ENCODE results near the gene ASPM.
A peak's percentile ranks its signal among the peaks of the same experiment; 100 is the strongest.

Gene ASPM

DNA sequence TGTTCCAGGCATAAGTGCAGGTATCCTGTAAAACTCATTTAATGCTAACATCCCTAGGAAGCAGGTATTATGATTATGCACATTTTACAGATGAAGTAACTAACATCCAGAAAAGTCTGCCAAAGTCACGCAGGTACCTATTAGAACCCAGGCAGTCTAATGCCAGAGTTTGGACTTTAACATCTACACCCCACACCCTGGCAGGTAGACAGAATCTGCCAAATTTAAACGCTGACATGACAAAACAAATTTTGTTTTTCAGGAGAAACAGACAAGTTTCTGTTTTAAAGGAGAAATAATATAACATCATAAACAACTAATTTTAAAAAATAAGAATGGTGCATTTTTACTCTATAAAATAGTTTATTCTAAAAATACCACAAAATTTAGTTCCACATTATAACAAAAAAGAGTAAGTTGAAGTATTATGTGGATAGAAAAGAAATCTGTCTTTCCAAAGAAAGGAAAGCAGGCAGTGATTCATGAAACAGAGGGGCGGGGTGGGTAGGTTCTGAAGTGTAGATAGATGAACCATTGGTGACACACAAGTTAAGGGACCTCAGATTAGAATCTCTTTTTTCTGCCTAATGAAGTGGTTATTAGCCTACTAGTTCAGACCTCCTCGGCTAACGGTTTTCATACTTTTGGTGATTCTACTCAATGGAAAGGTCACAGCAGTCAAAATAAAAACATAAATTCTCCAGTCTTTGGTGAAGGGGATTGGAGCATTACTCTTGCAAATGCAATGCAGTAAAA lies 1.7 kb downstream of the ASPM start:
- DNase-seq, result peak; percentile 44

DNA sequence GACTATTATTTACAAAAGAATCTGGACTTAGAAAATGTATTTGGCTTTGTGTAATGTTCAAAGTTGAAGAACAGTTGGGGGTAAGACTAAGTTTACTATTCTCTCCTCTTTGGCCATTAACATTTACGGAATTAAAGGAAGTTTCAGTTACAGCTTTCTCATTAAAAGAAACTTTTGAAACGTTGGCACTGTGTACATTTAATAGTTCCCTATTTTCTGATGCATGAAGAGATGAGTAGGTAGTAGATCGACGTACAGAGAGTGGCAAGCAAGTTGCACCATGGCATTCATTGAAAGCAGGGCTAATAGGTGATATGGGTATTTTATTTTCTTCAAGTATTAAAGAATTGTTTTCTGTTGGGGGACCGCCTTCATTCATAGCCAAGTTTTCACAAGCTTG lies 3.2 kb downstream of the ASPM start:
- DNase-seq, result peak; percentile 22

DNA sequence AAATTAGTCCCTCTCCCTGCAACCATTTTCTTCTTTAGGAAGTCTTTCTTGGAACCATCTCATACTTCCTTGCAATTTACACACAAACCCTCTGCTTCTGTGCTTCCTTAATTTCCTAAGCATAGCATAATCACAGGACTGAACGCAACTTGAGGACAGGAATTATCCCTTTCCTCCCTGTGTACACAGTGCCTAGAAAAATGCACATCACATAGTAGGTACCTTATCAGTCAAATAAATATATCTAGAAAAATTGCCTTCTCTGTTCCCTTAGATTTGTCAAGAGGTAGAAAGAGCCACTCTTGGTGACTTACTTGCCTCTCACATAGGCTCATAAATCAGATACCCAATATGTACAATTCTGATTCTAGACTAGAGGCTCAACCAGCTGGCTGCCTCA lies 4.9 kb downstream of the ASPM start:
- DNase-seq, result no peak

DNA sequence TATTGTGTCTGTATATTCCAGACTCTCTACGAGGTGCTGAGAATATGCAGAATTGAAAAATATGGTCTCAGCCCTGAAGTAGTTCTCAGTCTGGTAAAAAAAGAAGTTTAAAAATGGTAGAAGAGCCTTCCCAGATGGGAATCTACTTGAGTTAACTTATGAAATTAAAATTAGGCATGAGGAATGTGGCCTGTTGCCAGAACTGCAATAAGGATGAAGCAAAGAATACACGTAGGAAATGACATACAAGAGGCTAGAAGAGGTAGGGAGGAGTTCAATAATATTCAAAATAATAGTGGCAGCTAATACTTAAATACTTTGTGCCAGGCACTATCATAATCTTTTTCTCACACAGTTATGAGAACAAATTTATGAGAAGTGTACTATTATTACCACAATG lies 6.3 kb downstream of the ASPM start:
- DNase-seq, result no peak

DNA sequence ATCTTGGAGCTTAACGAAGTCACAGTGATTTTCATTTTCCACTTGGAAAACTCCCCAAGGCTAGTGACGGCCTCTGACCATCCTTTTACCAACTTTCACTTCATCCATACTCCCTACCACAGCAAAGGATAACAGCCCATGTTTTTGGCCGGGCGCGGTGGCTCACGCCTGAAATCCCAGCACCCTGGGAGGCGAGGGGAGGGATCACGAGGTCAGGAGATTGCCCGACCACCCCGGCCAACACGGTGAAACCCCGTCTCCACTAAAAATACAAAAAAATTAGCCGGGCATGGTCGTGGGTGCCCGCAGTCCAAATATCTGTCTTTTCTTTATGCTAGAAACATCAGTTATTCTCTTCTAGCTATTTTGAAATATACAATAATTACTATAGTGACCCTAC lies 7.3 kb downstream of the ASPM start:
- no peak for DNase-seq

DNA sequence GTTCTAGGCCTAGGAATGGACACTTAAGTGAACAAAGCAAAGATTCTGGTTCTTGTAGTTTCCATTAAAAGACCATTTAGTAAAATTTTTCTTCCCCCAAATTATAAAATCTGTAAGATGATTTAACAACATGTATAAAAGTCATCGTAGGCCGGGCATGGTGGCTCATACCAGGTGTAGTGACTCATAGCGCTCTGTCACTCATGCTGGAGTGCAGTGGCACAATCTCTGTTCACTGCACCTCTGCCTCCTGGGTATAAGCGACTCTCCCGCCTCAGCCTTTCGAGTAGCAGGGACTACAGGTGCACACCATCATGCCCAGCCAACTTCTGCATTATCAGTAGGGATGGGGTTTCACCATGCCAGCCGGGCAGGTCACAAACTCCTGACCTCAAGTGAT lies 9.1 kb downstream of the ASPM start:
- no peak for DNase-seq

DNA sequence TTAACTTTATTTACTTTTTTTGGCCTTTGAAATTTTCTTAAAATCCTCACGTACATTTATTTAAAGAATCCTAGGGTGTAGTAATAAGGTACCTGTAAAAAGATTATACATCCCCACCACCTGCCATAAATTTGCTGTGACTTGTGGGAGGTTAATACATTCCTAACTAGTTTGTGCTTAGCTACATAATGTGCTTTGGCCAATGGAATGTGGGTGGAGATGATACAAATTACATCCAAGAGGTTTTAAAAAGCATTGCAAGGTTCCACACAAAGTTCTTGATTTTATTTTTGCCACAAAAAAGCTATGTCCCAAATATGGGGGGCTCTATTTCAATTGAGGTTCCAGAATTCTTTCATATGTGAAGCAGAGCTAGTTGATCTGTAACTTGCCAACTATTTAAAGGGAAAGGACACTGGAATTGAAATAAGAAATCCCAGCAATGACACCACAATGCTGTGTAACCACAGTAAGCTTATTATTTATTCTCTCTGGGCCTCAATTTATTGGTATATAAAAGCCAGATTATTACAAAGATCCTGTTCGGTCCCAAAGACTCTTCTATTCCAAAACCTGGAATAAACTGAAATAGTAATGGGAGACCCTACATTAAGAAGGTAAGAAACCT lies 15.7 kb downstream of the ASPM start:
- no peak for DNase-seq

DNA sequence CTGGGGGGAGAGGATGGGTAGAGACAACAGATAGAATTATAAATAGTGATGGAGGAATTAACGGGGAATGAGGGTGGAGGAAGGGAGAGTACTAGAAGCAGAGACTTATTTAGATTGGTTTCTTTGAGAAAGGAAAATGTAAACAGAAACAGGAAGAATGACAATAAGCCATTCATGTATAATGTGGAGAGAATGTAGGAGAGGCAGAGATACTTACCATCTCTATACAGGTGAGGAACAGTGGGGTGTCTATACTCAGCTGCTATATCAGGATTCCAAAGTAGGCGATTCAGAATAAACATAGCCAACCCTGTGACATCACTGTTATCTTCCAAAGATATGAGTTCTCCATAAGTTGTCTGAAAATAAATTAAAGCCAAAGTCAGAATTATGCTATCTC lies 16.8 kb downstream of the ASPM start:
- DNase-seq, result no peak

DNA sequence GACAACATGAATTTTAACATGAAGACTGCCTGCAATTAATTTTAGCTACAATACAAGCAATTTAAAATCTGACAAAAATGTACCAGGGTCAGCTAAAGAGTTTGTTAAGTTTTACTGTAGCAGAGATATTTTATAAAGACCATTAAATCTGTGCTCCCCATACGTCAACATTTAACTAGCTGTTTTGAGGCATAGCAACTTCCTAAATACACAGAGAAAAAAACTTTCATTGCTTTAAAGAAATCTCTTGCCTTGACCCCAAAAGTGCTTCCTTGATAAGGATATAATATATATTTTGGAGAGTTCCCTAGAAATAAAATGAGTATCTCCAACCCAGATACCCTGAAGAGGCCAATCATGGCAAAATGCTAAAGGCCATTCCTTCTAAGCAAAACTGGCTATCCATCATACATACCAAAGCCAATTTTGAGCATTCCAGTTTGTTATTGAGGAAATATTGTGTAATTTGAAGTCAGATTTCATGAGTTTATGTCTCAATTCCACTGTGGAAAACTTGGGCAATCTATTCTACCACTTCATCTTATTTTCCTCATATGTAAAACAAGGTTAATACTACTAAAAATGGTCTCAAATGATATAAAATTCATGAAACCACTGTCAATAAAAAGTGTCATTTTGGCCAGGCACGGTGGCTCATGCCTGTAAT lies 19.1 kb downstream of the ASPM start:
- no peak for DNase-seq

DNA sequence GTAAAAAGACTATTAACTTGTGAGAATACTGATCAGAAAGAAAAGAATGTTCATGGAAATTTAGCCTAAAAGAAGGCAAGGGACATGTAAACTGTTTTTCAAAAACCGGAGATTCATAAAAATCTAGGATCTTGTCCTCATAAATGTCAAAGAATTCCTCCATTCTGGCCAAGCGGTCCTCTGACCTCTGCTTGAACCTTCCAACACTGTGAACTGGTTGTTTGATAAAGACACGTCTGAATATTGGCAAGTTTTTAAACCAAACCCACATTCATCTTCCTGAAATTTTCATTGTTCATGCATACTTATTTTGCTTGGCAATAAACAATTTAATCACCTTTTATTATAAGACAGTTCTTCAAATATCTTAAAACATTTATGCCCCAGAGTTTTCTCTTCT lies 19.8 kb downstream of the ASPM start:
- no peak for DNase-seq

DNA sequence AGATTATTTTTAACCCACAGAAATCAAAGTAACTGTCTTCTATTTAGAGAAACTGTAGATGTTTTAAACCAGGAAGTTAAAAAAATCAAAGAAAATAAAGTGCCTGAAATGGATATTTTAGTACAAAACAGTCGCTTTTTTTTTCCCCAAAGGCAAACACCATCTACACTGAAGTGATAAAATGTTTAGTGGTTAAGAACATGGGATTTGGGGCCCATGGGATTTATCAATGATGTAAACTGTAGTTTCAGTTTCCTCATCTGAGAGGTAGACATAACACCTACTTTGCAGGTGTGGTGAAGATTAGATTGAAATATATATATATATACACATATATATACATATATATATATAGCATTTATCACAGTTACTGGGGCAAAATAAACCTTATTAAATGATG lies 22.1 kb downstream of the ASPM start:
- DNase-seq, result no peak

DNA sequence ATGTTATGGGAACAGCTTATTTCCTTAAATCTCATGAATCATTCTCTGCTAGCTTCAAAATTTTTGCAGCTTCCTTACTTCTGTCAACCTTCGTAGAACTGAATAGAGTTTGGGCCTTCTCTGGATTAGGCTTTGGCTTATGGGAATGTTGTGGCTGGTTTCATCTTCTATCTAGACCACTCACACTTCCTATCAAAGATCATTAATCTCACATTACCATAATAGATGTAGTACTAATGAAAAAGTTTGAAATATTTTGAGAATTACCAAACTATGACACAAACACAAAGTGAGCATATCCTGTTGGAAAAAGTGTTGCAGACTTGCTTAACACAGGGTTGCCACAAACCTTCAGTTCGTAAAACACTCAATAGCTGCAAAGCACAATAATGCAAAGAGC lies 30.3 kb downstream of the ASPM start:
- no peak for DNase-seq

DNA sequence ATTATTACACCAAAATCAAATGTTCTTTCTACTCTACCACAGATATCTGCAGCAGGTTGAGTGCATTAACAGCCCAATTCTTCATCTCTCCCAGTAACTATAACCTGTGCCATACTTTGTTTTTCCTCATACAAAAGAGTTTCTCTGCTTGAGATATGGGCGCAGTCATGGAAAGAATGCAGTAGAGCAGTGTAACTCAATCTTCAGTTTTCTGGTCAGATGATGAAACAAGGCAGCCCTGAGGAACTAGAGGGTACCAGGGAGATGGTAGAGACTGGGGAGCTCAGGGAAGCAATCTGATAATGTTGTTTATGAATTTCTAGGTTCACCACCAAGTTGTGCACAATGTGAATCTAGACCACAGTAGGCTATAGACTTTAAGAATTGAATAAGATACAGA lies 39.6 kb downstream of the ASPM start:
- peak; percentile 9 for DNase-seq

DNA sequence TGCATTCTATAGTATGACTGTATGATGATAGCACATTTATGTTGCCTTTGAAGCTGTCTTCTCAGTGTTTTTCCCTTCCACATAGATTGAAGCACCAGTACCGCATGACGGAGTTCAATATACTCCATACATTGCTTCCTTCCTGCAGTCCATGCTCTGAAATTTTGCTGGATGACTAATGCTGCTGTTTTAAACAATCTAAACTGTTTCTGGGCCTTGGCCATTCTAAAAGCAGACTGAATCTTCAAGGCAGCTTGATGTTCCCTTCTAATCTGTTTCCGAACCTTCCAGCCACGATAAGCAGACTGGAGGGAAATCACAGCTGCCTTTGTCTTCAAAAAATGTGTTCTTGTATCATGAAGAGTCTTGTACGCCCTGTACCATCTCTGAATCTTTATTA lies 43.2 kb downstream of the ASPM start:
- no peak for DNase-seq

DNA sequence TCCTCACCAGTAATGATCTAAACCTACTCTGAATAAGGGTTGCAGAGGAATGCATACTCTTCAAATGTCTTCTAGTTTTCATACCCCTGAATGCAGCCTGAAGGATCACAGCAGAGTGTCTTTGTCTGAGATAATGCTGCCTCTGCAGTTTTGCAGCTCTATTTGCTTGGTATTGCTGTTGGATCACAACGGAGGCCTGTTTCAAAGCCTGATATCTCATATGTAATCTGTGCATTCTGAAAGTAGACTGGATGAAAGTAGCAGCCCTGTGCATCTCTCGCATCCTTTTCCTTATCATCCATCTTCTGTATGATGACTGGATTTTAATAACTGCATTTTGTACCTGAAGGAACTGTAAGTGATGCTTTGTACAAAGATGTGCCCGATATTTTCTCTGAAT lies 44.5 kb downstream of the ASPM start:
- no peak for DNase-seq

DNA sequence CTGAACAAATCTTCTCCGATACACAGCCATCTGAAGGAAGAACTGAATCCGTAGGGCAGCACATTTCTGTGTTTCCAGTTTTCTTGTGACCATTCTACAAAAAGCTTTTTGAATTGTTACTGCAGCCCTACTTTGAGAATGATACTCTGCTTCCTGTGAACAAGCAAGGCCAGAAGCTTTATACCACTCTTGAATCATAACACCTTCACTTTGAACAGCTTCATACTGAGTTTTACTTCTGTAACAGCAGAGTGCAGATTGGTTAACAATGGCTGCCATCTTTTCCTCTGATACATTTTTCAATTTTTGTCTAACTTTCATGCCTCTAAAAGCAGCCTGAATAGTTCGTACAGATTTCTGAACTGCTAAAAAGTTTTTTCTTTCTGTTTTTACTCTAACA lies 45.8 kb downstream of the ASPM start:
- no peak for DNase-seq

DNA sequence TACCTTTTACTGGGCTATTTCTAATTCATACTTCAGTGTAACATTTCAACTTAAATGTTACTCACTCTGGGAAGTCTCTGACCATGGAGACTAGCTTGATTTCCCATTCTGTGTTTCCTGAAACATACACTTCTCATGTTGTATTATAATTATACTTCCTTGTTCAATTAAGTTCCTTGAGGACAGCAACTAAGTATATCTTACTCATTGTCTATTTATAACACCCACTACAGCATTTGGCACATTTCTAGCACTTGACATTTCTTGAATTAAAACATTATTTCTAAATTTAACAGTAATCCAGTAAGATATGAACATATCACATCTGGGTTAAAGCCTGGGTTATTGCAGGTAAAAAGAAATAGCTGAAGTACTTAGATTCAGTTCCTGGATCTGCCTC lies 47.0 kb downstream of the ASPM start:
- DNase-seq, result no peak

DNA sequence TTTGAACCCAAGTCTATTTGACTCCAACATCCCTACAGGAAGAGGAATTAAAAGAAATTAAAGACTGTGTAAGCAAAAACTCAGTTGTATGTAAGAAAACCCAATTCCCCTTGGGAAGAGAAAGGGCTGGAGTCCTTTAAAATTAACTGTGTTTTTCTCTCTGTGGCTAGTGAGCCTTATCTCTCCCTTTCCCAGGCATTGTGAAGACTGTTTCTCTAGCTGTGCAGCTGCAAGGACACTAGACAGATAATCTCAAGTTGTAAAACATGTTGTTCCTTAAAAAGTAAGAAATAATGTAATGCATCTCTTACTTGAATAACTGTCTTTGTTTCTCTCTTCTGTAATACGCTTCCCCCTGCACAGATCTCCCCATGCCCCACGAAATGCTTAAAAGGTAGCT lies 49.5 kb downstream of the ASPM start:
- DNase-seq, result peak; percentile 51

DNA sequence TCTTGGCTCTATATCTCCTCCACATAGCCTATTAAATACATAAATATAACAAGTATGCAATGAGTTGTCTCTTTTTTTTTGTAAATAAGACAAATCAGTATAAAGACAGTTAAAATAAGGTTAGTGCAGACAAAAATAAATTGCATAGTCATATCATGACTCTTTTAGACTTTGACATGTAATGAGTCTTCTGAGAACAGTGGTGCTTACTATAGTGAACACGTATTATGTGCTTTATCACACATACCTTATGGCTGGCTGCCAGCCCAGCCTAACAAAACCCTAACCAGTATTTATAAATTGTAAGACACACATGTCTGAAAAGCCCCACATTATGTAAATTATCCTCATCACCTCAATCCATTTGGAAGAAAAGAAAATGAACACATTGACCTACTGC lies 50.3 kb downstream of the ASPM start:
- DNase-seq, result peak; percentile 65

DNA sequence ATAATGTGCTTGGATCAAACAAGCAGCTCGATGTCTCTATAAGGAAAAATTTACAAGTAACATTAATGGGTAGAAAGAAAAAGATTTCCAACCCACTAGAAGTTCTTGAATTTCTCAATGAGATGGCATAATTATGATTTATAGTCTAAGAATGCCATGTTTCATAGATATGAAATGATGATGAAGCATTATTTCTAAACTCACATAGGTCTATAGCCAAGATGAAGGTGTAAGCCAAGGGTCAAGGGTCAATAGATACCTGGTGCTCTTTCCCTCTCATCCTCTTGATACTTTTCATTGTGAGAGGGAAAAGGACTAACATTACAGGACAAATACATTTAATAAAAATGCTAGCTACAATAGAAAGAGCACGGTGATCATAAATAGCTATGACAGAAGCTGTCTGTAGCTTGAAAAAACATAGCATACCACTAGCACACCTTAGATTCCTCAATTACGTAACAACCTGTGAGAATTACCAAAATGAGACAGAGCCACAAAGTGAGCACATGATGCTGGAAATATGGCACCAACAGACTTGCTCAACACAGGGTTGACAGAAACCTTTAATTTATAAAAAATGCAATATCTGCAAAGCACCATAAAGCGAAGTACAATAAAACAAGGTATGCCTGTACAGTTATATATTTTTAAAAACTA lies 53.1 kb downstream of the ASPM start:
- no peak for DNase-seq

DNA sequence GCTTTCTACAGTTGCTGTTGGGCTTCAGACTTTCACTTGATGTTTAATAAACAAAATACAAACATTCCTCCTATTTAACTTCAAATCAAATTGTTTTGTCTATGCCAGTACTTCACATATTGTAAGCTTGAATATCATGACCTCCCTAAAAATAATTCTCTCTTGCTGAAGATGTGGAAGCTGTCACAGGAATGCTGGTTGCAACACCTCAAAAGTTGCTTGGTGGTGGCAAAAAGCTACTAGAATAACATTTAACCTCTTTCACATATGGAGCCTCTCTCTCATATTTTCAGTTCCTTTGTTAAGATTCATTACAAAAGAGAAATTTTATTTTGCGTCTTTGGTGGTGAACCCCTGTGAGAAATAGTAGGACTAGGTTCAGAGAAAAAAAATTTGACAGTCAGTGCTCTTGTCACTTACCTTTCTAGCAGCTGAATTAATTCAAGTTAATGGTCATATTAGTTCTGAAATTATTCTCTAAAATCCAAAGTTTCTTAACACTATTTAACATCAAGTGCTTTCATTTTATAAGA lies 53.9 kb downstream of the ASPM start:
- DNase-seq, result no peak

DNA sequence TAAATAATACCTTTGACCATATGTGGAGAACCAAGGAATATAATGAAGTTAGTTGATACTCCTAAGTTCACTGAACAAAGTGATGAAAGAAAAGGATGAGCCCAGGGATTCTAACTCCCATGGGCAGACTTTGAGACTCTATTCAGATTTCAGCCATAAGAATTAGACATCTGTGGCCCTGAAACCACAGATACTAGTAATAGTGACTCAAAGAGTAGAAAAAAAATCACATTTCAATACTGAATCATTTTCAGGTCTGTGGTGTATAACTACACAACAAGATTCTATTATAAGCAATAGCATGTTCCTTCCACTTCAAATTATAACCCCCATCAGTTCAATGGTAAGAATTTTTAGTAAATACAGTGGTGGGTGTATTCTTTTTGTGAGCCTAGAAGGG lies 63.0 kb downstream of the ASPM start:
- DNase-seq, result no peak

DNA sequence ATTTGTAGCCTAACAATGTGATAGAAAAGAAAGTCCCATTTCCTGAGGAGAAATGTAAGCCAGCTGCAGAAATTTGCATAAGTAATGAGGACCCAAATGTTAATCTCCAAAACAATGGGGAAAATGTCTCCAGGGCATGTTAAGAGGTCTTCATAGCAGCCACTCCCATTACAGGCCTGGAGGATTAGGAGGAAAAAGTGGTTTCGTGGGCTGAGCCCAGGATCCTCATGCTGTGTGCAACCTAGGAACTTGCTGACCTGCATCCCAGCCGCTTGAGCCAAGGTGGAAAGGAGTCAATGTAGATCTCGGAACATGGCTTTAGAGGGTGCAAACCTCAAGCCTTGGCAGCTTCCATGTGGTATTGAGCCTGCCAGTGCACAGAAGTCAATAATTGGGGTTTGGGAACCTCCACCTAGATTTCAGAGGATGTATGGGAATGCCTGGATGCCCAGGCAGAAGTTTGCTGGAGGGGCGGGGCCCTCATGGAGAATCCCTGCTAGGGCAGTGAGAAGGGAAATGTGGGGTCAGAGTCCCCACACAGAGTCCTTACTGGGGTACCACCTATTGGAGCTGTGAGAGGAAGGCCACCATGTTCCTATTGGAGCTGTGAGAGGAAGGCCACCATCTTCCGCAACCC lies 65.2 kb downstream of the ASPM start:
- DNase-seq, result no peak

All from hematopoietic multipotent progenitor cell treated with erythropoietin and hydrocortisone succinate and interleukin-3 and kit ligand, for 4 days (in vitro differentiated cells).